Putamen (tissue), 1 donor: Measurements from ENCODE around the gene SAMD4B.
"Not testable (repeated sequence)": the region's sequence is repeated elsewhere in the genome, so short reads cannot be mapped to it uniquely, and the experiment has no call there.

Experiments used
- DNase-seq: peaks from one replicate; pipeline ENCODE4 v3.0.0-alpha.2; 2016; ENCODE audit warnings: low spot score

Gene SAMD4B

DNA sequence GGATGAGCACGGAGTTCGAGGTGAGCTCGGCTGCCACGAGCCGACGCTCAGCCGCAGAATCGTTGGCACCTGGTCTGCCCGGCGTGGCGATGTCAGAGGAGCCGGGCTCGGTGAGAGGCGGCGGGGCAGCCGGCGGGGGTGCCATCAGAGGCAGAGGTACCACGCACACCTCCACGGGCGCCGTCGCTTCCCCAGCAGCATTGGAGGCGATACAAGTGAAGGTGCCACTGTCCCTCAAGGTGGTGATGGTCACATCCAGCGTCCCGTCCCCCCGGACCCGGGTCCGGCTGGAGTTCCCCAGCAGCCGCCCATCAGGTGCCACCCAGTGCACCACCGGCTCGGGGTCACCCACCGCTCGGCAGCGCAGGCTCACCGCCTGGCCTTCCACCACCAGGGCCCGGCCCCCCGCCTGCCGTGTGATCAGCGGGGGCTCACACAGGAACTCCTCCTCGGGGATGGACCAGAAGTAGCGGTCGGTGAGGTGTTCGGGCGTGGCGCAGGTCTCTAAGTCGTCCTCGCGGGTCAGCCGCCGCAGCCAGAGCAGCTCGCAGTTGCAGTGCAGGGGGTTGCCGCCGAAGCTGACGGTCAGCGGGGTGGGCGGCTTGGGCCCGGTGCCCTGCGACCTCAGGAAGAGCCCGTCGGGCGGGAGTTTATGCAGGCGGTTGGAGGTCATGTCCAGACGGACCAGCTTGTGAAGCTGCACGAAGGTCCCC, 28.0 kb upstream of the SAMD4B start:
- no peak for DNase-seq

GRCh38 chr19:39315933-39316332, 26.3 kb upstream of the SAMD4B start:
- no peak for DNase-seq

DNA sequence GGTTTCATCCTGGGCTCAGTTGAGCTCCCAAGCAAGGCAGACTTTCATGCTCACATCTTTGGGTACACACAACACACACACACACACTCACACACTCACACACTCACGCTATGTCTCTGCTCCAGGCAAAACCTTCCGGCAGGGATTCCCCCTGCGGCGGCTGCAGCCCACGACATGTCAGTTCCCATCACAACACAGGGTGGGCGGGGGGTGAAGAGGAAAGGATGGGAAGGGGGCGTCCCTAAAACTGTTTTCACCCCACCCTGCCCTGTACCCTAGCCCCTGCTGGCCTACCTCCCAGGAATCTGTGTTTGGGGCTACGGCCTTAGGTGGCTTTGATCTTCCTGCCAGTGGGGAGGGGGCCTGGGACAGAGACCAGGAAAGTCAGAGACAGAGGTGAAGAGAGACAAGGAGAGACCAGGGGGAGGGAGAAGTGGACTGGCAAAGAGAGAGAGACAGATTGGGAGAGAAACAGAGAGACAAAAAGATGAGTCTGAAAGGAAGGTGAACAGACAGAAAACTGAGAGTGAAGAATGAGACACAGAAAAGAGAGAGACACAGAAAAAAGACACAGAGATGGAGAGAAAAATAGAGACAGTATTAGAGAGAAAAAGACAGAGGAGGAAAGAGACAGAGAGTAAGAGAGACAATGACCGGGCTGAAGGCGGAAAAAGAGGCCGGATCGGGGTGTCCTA, 25.4 kb upstream of the SAMD4B start:
- DNase-seq = no peak

DNA sequence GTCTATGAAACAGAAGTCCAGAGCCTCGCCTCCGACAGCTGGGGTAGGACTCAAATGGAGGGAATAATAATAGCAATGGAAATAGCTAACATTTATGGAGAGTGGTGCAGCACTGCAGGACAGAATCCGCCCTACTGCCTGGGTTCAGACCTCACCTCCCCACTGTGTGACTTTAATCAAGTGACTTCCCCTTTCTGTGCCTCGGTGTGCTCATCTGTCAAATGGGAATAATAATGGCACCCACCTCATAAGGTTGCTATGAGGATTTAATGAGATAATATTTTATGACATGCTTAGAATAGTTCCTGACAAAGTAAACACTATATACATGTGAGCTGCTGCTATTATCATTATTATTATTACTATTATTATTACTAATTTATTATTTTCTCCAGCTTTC, 24.7 kb upstream of the SAMD4B start:
- no peak for DNase-seq

DNA sequence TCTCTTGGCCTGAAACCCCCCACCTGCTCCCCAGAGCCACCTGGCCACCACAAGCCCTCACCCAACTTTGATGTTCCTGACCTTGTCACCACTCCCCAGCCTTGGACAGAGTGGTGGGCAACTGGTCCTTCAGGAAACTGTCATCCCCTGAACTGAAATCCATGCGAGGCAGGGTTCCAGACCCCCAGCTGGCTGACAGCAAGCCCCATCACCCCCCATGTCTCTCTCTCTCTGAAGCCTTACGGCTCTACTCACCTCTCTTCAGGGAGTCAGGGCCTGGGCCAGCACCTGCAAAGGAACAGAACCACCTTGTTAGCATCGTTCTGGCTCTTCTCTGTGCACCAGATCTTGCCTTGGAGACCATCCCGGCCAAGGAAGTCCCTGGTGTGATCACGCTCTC, 24.1 kb upstream of the SAMD4B start:
- no peak for DNase-seq

- no peak for DNase-seq
These were observed 23.5 kb upstream of the SAMD4B start for GRCh38 chr19:39318690-39319089.

DNA sequence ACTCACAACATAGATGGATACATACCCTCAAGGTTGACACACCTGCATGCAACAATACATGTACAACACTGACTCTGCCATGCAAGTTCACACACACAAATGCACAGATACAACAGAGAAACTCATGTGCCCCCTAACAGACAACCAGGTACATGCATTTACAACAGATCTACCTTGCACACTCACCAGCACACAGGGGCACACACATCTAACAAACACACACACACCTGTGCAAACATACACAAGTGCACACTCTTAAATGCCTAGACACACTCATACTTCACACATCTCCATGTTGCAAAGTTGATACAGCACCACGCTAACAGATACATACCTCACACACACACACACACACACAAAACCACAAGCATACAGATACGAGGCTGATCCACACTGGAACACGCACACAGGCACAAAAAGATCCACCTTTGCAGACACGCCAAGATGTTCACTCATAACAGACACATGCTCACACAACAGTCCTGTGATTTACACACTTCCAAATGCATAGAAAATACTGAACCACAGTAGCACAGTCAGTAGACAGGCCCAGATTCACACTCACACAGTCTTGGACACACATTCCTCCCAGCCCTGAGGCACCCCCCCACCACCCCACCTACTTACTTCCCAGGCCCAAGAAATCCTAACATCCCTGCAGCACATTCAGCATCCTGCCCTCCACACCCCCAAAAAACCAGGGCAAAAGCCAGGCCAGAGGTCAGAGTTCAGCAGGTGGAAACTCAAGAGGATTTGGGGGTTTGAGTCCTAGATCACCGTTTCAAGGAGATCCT, 22.9 kb upstream of the SAMD4B start:
- no peak for DNase-seq

- no peak for DNase-seq
These were observed 22.4 kb upstream of the SAMD4B start for GRCh38 chr19:39319892-39320248.

- no peak for DNase-seq
These were observed 20.9 kb upstream of the SAMD4B start for GRCh38 chr19:39321117-39321831.

GRCh38 chr19:39321832-39322176, 20.4 kb upstream of the SAMD4B start:
- DNase-seq = no peak

DNA sequence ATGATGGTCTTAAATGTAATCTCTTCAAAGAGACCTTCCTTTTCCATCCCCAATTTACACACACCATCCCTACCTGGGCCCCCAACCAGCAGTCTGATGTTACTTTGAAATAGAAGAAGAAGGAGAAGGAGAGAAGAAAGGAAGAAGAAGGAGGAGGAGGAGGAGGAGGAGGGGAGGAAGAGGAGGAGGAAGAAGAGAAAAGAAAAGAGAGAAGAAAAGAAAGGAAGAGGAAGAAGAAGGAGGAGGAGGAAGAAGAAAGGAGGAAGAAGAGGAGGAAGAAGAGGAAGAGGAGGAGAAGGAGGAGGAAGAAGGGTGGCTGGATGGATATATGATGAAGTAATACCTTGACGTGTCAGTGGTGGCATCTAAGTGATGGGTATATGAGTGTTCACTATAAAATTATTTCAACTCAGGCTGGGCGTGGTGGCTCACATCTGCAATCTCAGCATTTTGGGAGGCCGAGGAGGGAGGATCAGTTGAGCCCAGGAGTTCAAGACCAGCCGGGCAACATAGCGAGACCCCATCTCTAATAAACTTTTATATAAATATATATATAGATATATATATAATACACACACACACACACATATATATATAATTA, 17.9 kb upstream of the SAMD4B start:
- DNase-seq = no peak

DNA sequence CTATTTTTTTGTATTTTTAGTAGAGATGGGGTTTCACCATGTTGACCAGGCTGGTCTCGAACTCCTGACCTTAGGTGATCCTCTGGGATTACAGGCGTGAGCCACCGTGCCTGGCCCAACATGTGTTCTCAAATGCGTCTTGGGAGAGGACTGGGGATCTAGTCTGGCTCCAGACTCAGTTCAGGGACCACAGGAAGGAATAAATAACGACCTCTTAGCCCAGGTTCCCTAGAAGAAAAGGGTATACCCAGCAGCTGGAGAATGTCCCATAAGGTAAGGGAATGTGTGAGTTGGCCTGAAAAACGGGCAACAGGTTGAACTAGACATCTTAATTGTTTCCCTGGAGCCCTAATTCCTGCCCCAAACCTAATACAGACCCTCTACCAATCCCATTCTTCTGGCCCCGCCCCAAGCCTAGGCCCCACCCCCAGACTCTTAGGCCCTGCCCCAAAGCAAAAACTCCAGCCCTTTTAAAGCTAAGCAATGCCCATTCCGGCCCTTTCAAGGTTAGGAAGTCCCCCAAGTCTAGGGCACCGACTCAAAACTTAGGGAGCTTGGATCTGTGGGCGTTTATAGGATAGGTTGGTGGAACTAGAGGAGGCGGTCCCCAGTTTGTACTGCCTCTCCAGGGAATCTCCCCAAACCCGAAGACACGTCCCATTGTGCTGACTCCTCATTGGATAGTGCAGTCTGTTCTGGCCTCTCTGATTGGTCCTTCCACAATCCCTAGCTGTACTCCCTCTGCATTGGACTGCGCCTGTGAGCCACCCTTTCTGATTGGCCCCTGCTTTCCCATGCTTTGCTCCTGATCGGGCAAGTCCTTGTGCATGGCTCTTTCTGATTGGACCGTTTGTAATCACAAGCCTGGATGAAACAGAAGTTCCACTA, 16.2 kb upstream of the SAMD4B start:
- DNase-seq = no peak

- DNase-seq = no peak
These were observed 14.7 kb upstream of the SAMD4B start for GRCh38 chr19:39327363-39328045.

GRCh38 chr19:39328046-39328705, 14.0 kb upstream of the SAMD4B start:
- peak; percentile 74 for DNase-seq

DNA sequence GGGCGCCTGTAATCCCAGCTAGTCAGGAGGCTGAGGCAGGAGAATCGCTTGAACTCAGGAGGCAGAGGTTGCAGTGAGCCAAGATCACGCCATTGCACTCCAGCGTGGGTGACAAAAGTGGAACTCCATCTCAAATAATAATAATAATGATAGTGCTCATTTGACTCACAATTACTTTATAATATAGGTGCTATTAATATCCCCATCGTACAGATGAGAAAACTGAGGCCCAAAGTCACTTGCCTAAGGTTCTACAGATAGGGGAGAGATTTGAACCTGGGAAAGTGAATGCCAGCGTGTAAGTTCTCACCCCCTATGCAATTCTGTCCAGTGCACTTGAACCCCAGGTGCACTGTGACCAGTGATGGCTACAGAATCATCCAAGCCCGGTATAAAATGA, 12.3 kb upstream of the SAMD4B start:
- no peak for DNase-seq

DNA sequence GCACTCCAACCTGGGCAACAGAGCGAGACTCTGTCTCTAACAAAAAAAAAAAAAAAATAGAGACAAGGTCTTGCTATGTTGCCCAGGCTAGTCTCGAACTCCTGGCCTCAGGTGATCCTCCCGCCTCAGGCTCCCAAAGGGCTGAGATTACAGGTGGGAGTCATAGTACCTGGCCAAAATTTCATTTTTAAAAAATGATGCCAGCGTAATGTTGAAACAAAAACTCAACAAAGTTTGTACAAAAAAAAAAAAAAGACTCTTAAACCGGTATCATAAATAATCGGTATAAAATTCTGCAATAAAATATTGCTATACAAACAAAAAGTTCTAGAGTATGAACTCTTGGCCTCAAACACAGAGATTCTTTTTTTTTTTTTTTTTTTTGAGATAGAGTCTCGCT, 9.9 kb upstream of the SAMD4B start:
- no peak for DNase-seq

DNA sequence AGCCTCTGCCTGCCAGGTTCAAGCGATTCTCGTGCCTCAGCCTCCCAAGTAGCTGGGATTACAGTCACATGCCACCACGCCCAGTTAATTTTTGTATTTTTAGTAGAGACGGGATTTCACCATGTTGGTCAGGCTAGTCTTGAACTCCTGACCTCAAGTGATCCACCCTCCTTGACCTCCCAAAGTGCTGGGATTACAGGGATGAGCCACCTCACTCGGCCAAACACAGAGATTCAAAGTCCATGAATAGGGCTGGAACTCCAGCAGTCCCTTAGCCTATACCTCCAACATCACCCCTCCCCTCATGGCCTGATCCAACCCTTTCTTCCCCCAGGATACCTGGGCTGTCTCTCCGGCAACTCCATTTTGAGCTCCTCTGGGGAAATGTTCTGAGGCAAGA, 9.5 kb upstream of the SAMD4B start:
- not testable (repeated sequence) for DNase-seq

- no peak for DNase-seq
These were observed 8.7 kb upstream of the SAMD4B start for GRCh38 chr19:39333507-39333906.

GRCh38 chr19:39334444-39334976, 7.7 kb upstream of the SAMD4B start:
- no peak for DNase-seq

- DNase-seq = no peak
These were observed 7.1 kb upstream of the SAMD4B start for GRCh38 chr19:39335168-39335548.
